ENCODE results near the gene ACP5.

ACP5 gene

DNA sequence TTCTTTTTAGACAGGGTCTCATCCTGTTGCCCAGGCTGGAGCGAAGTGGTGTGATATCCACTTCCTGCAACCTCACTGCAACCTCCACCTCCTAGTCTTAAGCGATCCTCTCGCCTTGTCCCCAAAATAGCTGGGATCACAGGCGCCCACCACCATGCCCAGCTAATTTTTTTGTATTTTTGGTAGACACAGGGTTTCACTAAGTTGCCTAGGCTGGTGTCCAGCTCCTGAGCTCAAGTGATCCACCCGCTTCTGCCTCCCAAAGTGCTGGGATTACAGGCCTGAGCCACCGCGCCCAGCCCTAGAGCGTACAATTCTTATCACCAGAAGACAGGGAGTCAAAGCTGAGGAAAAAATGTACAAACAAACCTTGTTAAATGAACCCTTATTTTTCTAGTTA, 13.9 kb downstream of the ACP5 start:
- Mint-ChIP-seq H3K36me3 (ENCODE audit: low read depth) (peaks cover 4% of the 10 kb centered on the region), H3K27me3 (no peaks in the 10 kb centered on the region), H3K9me3 (no peaks in the 10 kb centered on the region), H3K4me3 (no peak overlapping the region), H3K4me1 (ENCODE audit: low read depth) (peaks cover 37% of the 10 kb centered on the region), H3K27ac (no peak overlapping the region)

DNA sequence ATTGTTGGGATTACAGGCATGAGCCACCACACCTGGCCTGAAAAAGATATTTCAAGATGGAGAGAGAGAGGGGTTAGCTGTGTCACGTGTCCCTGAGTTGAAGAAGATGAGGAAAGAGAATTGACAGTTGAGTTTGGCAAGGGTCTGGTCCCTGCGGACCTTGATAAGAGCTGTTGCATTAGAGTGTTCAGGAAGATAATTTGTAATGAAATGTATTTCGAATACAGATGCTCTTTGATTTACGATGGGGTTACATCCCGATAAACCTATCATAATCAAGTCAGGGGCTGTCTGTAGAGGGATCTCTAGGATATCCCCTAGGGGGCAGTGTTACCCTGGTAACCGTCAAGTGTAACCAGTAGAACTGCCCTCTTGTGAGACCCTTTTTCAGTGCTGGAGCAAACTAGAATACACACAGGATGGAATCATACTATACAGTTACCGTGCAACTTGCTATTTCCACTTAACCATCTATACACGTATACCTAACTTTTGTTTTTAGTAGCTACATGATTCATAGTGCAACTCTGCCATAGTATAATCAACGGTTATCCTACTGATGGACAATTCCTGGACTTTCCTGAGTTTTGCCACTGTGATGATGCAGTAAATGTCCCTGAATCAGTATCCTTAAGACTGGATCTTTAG, 16.9 kb downstream of the ACP5 start:
- Mint-ChIP-seq H3K36me3 (ENCODE audit: low read depth) (peaks cover 15% of the 10 kb centered on the region), H3K4me1 (ENCODE audit: low read depth) (peaks cover 44% of the 10 kb centered on the region), H3K9me3 (no peaks in the 10 kb centered on the region), H3K27me3 (no peaks in the 10 kb centered on the region), H3K4me3 (peak overlapping the region; percentile 92), H3K27ac (peak overlapping the region; percentile 78)

DNA sequence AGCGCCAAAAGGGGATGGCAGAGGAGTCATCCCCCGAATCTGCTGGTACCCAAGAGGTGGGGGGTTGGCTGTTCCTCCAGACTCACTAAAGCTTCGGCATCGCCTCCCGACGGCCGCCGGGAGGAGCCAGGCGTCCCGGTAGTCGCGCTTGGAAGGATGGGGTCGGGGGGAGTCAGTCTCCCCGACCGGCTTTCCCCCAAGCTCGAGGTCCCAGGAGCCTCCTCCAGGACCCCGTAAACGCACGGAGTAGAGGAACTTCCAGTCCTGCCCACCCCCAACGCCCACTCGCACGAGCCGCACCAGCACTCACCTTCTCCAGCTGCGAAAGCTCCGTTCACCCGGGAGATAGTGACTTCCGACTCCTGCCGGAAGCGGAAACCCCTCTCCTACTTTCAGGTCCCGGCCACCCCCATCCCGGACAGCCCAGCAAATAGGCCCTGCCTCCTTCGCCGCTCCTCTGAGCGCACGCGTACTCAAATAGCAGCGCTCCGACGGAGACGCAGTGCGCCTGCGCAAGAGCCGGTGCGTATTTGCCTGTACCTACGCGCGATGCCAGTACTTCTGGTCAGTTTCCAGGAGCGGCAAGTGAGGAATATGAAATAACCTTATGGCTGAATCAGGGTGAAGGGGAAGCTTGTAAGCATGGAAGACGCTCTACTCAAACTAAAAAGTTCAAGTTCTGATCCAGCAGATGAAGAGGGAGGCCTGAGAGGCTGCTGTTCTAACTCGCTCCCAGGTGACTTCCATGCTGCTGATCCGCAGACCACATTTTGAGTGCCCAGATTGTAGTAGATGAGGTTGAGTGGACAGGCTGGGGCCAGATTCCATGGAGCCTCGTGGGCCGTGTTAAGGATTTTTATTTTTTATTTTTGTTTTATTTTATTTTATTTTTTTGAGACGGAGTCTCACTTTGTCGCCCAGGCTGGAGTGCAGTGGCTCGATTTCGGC, 18.3 kb downstream of the ACP5 start, which contains the start of gene ELOF1:
TSS of gene ELOF1 (minus strand) at position 350 of the 948 bp plus-strand sequence. CDS start 4,883 bp downstream, outside the sequence.
- Mint-ChIP-seq H3K4me3 (peak within 1 kb of the TSS; percentile 92), H3K4me1 (ENCODE audit: low read depth) (peaks cover 47% of the 10 kb centered on the region)

DNA sequence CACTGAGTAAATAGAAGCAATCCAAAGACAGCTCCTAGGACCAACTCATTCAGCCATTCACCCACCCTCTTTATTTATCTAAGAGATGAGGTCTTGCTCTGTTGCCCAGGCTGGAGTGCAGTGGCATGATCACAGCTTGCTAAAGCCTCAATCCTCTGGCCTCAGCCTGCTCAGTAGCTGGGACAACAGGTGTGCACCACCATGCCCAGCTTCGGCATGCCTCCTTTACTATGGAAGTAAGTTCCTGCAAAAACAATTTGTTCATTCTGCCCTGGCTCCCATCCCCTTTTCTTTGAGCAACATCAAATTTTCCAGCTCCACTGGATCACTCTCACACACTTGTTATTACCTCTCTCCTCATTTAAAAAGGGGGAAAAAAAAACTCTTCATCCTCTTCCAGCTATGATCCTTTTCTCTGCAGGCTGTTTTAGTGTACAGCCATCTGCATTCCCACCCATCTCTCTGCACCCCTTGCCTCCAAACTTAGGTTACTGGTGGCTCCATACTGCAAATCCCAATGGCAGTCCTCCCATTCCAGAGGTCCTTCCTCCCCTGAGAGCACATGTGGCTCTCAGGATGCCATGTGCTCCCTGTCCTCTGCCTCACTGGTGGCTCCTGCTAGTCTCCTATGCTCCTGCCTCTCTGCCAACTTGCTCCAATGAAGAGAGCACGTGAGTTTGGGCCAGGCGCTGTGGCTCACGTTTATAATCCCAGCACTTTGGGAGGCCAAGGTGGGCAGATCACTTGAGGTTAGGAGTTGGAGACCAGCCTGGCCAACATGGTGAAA, 20.6 kb downstream of the ACP5 start:
- Mint-ChIP-seq H3K27ac (peak overlapping the region; percentile 22), H3K4me1 (ENCODE audit: low read depth) (peaks cover 46% of the 10 kb centered on the region), H3K4me3 (peak overlapping the region; percentile 92), H3K27me3 (no peaks in the 10 kb centered on the region), H3K36me3 (ENCODE audit: low read depth) (peaks cover 28% of the 10 kb centered on the region), H3K9me3 (no peaks in the 10 kb centered on the region)

More for the DNA sequence above, 18.3 kb downstream of the ACP5 start, which contains the start of gene ELOF1:
- Mint-ChIP-seq H3K9me3 (no peaks in the 10 kb centered on the region), H3K27ac (peak within 1 kb of the TSS; percentile 92), H3K36me3 (ENCODE audit: low read depth) (peaks cover 20% of the 10 kb centered on the region), H3K27me3 (no peaks in the 10 kb centered on the region)

DNA sequence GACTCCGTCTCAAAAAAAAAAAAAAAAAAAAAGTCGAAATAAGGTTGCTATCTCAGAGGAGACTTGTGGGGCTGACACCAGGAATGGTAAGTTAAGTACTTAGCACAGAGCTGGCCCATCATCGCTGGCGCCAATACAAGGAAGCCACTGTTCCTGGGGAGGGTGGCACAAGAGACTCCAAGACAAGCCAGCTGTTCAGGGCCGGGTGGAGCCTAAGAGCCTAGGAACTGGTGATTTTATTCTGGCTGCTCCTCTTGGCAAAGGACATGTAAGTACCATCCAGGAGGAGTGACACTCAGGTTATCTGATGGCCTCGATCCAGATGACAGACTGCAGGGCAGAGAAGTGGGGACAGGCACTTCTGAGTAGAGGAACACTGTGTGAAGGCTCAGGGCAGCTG, 22.2 kb downstream of the ACP5 start:
- peaks cover 37% of the 10 kb centered on the region for H3K4me1 Mint-ChIP-seq (ENCODE audit: low read depth)
- peaks cover 28% of the 10 kb centered on the region for H3K36me3 Mint-ChIP-seq (ENCODE audit: low read depth)
- H3K9me3 Mint-ChIP-seq = no peaks in the 10 kb centered on the region
- H3K27me3 Mint-ChIP-seq = no peaks in the 10 kb centered on the region
- H3K4me3 Mint-ChIP-seq = no peak overlapping the region
- peak overlapping the region; percentile 24 for H3K27ac Mint-ChIP-seq

DNA sequence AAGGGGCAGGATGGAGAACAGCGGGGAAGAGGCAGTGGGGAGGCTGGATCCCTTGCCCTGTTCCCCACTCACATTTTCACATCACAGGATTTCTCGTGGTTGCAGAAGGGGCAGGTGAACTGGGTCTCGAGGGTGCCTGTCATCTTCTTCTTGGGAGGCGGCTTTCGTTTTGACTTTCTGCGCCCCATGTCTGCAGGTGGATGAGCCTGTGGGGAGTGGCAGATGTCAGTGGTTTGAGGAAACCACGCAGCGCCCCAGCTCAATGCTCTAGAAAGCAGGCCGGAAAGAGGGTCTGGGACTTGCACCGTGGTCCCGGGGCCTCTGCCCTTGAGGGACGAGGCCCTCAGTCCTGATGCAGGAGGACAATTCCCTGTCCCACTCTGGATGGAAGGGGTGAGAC, 23.3 kb downstream of the ACP5 start:
- peak overlapping the region; percentile 32 for H3K27ac Mint-ChIP-seq
- peaks cover 28% of the 10 kb centered on the region for H3K36me3 Mint-ChIP-seq (ENCODE audit: low read depth)
- no peaks in the 10 kb centered on the region for H3K9me3 Mint-ChIP-seq
- H3K4me3 Mint-ChIP-seq = no peak overlapping the region
- peaks cover 31% of the 10 kb centered on the region for H3K4me1 Mint-ChIP-seq (ENCODE audit: low read depth)
- H3K27me3 Mint-ChIP-seq = no peaks in the 10 kb centered on the region

DNA sequence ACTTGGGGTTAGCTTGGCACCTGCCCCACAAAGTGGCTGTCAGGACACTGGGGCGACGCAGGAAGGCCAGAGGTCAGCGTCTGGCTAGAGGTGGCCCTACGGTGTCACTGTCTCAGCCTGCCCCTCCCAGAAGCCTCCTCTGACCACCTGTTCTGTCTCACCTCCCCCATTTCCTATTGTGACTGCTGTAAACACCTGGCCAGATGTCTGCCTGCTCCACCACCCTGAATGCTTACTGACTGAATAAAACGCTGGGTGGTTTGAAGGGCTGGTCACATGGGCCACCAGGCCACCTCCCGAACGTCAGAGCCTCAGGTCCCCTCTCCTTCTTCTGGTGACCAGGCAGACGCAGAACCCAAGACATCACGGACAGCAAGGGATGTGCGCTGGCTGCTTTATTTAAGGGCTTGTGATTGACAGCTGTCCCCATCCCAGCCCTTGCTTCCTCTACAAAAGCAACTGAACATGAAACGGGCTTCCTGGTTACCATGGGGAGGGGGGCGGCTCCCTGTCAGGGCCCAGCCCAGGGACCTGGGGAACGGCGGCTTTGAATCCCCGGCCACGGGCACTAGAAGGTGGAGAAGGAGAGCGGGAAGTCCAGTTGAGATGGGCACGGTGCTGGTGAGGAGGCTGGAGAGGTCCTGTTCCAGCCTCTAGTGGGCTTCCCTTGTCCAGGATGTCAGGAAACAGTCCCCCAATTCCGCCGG, 24.6 kb downstream of the ACP5 start:
- H3K4me1 Mint-ChIP-seq (ENCODE audit: low read depth) = peaks cover 24% of the 10 kb centered on the region
- H3K27me3 Mint-ChIP-seq = no peaks in the 10 kb centered on the region
- no peak overlapping the region for H3K4me3 Mint-ChIP-seq
- H3K9me3 Mint-ChIP-seq = no peaks in the 10 kb centered on the region
- H3K36me3 Mint-ChIP-seq (ENCODE audit: low read depth) = peaks cover 24% of the 10 kb centered on the region
- no peak overlapping the region for H3K27ac Mint-ChIP-seq

DNA sequence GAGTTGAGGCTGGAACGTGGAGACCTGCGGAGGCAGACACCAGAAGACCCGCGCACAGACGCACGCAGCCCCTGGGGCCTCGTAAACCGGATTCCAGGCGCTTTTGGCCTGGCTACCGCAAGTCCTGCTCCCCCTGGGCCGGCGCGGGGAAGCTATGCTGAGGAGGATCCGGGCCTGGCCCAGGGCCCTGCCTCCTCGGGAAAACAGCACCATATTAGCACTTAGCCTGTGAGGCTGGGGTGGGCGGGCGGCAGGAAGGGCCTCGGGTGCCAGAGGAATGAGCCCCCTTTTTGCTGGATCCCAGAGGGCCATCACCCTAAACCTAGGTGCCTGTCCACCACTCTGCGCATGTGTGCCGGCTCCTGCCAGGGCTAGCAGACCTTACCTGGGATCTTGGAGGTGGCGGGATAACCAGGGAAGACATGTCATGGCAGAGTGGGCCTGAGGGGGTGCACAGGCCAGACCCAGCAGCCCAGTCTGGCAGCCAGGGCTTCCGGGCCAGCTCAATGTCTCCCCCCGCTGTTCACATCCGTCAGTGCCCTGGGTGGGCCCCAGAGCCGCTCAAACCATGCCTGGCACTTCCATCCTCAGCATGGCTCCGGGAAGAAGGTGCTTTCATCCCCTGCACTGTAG, 25.7 kb downstream of the ACP5 start:
- peaks cover 16% of the 10 kb centered on the region for H3K4me1 Mint-ChIP-seq (ENCODE audit: low read depth)
- no peaks in the 10 kb centered on the region for H3K27me3 Mint-ChIP-seq
- H3K36me3 Mint-ChIP-seq (ENCODE audit: low read depth) = peaks cover 18% of the 10 kb centered on the region
- H3K9me3 Mint-ChIP-seq = no peaks in the 10 kb centered on the region
- no peak overlapping the region for H3K4me3 Mint-ChIP-seq
- no peak overlapping the region for H3K27ac Mint-ChIP-seq

DNA sequence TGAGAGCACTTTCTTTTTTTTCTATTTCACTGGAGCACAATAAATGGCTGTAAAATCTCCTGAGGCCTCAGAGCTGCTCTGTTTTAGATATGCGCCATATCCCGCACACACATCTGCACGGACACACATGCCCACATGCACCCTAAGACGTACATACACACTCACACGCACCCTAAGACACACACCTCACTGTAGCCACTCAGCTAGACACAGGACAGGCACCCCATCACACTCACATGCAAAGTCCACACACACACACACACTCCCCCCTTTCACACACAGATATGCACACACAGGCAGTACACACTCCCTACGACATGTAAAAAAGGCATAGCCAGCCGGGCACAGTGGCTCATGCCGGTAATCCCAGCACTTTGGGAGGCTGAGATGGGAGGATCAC, 27.2 kb downstream of the ACP5 start:
- peaks cover 7% of the 10 kb centered on the region for H3K4me1 Mint-ChIP-seq (ENCODE audit: low read depth)
- H3K36me3 Mint-ChIP-seq (ENCODE audit: low read depth) = peaks cover 10% of the 10 kb centered on the region
- no peak overlapping the region for H3K27ac Mint-ChIP-seq
- no peaks in the 10 kb centered on the region for H3K9me3 Mint-ChIP-seq
- no peaks in the 10 kb centered on the region for H3K27me3 Mint-ChIP-seq
- no peak overlapping the region for H3K4me3 Mint-ChIP-seq

DNA sequence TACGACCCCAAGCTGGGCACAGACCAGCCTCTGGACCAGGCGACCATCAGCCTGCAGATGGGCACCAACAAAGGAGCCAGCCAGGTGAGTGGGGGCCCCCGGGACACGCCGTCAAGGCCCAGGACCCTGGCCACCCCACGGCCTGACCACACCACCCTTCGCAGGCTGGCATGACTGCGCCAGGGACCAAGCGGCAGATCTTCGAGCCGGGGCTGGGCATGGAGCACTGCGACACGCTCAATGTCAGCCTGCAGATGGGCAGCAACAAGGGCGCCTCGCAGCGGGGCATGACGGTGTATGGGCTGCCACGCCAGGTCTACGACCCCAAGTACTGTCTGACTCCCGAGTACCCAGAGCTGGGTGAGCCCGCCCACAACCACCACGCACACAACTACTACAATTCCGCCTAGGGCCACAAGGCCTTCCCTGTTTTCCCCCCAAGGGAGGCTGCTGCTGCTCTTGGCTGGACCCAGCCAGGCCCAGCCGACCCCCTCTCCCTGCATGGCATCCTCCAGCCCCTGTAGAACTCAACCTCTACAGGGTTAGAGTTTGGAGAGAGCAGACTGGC, 28.0 kb downstream of the ACP5 start:
- Mint-ChIP-seq H3K9me3 (no peaks in the 10 kb centered on the region), H3K4me3 (no peak overlapping the region), H3K36me3 (ENCODE audit: low read depth) (peaks cover 8% of the 10 kb centered on the region), H3K27ac (no peak overlapping the region), H3K27me3 (no peaks in the 10 kb centered on the region), H3K4me1 (ENCODE audit: low read depth) (peaks cover 7% of the 10 kb centered on the region)

DNA sequence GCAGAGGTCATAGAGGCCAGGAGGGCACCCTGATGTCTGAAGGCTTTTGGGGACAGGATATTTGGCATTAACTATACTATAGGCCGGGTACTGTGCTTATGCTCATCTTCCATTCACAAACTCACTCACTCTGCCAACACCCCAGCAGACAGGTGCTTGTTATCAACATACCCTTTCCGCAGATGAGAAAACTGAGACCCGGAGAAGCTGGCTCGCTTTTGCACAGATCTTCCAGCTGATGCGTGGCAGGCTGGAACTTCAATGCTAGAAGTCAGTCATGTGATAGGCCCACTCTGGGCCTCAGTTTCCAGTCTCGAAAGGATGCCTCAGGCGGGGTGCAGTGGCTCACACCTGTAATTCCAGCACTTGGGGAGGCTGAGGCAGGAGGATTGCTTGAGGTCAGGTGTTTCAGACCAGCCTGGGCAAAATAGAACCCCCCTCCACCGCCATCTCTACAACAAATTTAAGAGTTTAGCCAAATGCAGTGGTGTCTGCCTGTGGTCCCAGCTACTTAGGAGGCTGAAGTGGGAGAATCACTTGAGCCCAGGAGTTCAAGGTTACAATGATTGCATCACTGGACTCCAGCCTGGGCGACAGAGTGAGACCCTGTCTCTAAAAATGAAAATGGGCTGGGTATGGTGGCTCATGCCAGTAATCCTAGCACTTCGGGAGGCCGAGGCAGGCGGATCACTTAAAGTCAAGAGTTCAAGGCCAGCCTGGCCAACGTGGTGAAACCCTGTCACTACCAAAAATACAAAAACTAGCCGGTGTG, 29.3 kb downstream of the ACP5 start:
- Mint-ChIP-seq H3K4me1 (ENCODE audit: low read depth) (no peaks in the 10 kb centered on the region), H3K27me3 (peaks cover 5% of the 10 kb centered on the region), H3K27ac (no peak overlapping the region)

DNA sequence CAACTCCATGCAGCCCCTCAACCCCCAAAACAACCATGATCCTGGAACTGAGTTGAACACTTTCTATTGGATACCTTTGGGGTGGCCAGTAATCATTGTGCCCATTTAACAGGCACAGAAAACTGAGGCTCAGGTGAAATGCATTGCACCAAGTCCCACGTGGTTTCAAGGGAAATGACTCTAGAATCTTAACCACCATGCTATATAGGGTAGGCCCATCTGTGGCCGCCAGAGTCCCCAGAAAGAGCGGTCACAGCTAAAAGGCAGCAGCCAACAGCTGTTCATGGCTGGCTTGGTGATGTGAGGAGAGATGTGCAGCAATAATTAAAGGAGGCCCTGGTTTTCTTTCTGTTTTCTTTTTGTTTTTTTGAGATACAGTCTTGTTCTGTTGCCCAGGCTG, 36.2 kb downstream of the ACP5 start:
- no peaks in the 10 kb centered on the region for H3K4me1 Mint-ChIP-seq (ENCODE audit: low read depth)
- no peak overlapping the region for H3K4me3 Mint-ChIP-seq
- no peaks in the 10 kb centered on the region for H3K36me3 Mint-ChIP-seq (ENCODE audit: low read depth)
- H3K9me3 Mint-ChIP-seq = no peaks in the 10 kb centered on the region
- peaks cover 28% of the 10 kb centered on the region for H3K27me3 Mint-ChIP-seq
- no peak overlapping the region for H3K27ac Mint-ChIP-seq

More for the DNA sequence above, 29.3 kb downstream of the ACP5 start:
- Mint-ChIP-seq H3K36me3 (ENCODE audit: low read depth) (no peaks in the 10 kb centered on the region), H3K9me3 (no peaks in the 10 kb centered on the region), H3K4me3 (no peak overlapping the region)

DNA sequence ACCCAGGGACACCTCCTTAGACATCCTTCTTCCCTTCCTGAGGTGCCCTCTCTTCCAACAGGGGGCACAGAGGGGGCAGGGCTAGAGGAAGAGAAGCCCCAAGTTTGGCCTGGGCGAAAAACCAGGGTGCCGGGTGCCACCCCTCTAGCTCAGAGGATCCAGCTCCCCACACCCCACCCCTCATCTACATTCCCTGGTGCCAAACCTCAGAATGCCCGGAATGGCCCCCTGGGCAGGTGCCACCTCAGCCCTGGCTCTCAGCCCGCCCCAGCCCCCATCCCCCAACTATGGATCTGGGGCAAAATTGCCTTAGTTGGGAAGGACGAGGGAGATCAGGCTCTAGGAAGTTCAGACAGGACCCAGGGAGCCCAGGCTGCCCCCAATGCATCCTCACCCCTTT, 36.8 kb downstream of the ACP5 start:
- no peaks in the 10 kb centered on the region for H3K36me3 Mint-ChIP-seq (ENCODE audit: low read depth)
- no peak overlapping the region for H3K4me3 Mint-ChIP-seq
- peaks cover 2% of the 10 kb centered on the region for H3K4me1 Mint-ChIP-seq (ENCODE audit: low read depth)
- H3K27ac Mint-ChIP-seq = no peak overlapping the region
- H3K9me3 Mint-ChIP-seq = no peaks in the 10 kb centered on the region
- peaks cover 28% of the 10 kb centered on the region for H3K27me3 Mint-ChIP-seq
